ENCODE results near the gene MEGF11. TPM values are rescaled to one million over a fixed set of nuclear protein-coding genes. Genes with fewer than 3 reads are reported as not detected.

The MEGF11 gene
- total and polyA plus RNA-seq, 9 donors = 0.04 to 11.4 (median 0.40) TPM; not detected in 2

DNA sequence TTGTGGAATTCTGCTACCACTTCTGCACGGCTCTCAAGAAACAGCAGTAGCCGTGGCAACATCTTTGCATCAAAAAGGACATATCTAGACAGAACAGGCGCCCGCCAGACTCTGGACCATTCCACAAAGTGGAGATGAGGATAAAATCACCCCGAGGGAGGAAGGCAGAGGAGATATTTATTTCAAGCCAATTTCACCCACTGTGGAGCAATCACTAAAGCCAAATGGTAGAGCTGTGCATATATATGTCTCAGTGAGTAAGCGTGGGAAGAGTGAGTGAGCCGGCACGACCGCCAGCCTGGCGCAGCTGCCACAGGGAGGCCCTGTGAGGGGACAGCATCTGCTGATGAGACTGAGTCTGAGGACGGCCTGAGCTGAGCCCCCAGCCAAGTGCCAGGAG is 111.3 kb downstream of the MEGF11 start:
- TF ChIP-seq EP300 (IDR thresholded peaks at IDR 0.05) (no peak), POLR2A (IDR thresholded peaks at IDR 0.05) (no peak)
- TF ChIP-seq, protein P1, sequence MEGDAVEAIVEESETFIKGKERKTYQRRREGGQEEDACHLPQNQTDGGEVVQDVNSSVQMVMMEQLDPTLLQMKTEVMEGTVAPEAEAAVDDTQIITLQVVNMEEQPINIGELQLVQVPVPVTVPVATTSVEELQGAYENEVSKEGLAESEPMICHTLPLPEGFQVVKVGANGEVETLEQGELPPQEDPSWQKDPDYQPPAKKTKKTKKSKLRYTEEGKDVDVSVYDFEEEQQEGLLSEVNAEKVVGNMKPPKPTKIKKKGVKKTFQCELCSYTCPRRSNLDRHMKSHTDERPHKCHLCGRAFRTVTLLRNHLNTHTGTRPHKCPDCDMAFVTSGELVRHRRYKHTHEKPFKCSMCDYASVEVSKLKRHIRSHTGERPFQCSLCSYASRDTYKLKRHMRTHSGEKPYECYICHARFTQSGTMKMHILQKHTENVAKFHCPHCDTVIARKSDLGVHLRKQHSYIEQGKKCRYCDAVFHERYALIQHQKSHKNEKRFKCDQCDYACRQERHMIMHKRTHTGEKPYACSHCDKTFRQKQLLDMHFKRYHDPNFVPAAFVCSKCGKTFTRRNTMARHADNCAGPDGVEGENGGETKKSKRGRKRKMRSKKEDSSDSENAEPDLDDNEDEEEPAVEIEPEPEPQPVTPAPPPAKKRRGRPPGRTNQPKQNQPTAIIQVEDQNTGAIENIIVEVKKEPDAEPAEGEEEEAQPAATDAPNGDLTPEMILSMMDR (IDR thresholded peaks at IDR 0.05) = no peak
- no peak overlapping the region for H3K27ac ChIP-seq
- WGBS, 3 donors = 88 to 93% (median 92%) methylated on average over 11 of the region's 11 CpGs
- intact Hi-C loops (cut with DNase I) = no loop called here
- no peak overlapping the region for H3K4me3 ChIP-seq
- DNase-seq = no peak
- H3K4me1 ChIP-seq (ENCODE audit: insufficient read depth) = peaks cover 5% of the 10 kb centered on the region
- no peaks in the 10 kb centered on the region for H3K36me3 ChIP-seq
- no peaks in the 10 kb centered on the region for H3K27me3 ChIP-seq
- no peaks in the 10 kb centered on the region for H3K9me3 ChIP-seq

- Histone ChIP-seq H3K27me3 (no peaks in the 10 kb centered on the region), H3K27ac (no peak overlapping the region), H3K36me3 (no peaks in the 10 kb centered on the region), H3K4me3 (no peak overlapping the region), H3K4me1 (ENCODE audit: insufficient read depth) (peaks cover 5% of the 10 kb centered on the region), H3K9me3 (no peaks in the 10 kb centered on the region)
- WGBS, 3 donors = 86 to 88% (median 87%) methylated on average over 11 of the region's 11 CpGs
- intact Hi-C loops (cut with DNase I) = no loop called here
- no peak for DNase-seq
- TF ChIP-seq POLR2A (IDR thresholded peaks at IDR 0.05) (no peak), EP300 (IDR thresholded peaks at IDR 0.05) (no peak)
- TF ChIP-seq, protein P1 (IDR thresholded peaks at IDR 0.05) = no peak
Measured at GRCh38 chr15:66139591-66140207, 113.9 kb downstream of the MEGF11 start.

DNA sequence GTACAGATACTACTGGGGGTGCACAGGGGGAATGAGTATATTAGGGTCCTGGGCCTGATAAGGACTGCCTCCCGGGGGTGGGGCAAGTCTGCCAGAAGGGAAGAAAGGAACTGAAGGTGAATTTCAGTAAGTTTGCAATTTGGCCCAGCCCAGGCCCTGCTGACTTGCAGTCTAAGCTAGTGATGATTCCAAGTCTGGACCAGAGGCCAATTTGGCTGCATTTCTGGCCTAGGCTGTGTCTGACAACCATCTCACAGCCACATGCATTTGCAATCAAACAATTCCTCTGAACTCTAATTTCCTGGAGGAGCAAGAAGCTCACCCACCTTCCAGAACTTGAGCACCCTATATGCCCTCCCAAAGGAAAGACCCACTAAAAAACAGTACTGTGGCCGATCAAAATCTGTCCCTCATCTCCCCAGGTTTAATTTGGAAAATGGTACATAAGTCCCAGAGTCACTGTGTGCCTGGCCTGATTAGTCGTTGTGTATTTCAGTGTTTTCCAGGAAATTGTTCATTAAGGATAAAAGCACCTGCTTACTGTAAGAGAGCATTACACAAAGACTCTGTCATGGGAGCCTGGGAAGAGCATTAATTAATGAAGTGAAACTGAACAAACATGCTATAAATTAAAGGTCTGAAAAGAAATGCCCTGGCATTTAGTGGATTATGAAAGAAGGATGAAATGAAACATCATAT is 114.5 kb downstream of the MEGF11 start:
- intact Hi-C loops (cut with DNase I) = no loop called here
- TF ChIP-seq POLR2A (IDR thresholded peaks at IDR 0.05) (no peak), EP300 (IDR thresholded peaks at IDR 0.05) (no peak)
- TF ChIP-seq, protein P1 (IDR thresholded peaks at IDR 0.05) = no peak
- WGBS, 3 donors = 43 to 53% (median 52%) methylated on average over 3 of the region's 3 CpGs
- DNase-seq = no peak
- no peak overlapping the region for H3K4me3 ChIP-seq
- H3K4me1 ChIP-seq (ENCODE audit: insufficient read depth) = peaks cover 5% of the 10 kb centered on the region
- H3K27me3 ChIP-seq = no peaks in the 10 kb centered on the region
- H3K36me3 ChIP-seq = no peaks in the 10 kb centered on the region
- no peaks in the 10 kb centered on the region for H3K9me3 ChIP-seq
- H3K27ac ChIP-seq = no peak overlapping the region

DNA sequence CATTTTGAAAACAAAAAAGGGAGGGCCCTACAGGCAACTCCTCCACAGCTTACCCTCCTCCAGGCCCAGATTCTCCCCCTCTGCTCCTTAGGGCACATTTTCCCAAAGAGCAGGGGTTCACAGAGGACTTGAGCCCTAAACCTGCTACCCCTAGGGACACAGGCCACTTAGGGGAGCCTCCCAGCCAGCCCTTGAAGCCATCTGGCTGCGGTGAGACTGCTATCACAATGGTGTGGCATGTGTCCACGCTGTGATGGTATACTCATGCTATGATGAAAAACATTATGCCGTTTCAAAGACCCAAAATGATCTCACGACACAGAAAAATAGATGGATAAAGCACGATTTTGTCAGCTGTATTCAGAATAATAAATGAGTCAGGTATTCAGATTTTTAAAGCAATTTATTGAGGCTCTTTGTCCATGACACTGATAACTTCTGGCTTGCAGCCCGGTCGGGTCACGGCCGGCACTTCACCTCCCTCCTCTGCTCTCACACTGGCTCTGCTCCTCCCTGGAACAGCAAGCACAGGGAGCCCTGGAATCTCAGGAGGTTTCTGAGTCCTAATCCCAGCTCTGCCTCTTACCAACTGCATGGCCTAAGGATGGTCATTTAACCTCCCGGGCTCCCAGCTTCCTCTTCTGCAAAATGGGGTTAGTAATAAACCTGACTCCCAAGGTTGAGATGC is 115.3 kb downstream of the MEGF11 start:
- Histone ChIP-seq H3K27me3 (no peaks in the 10 kb centered on the region), H3K27ac (peak overlapping the region in 1 of 2 donors; percentile 45), H3K9me3 (no peaks in the 10 kb centered on the region), H3K4me3 (no peak overlapping the region), H3K36me3 (no peaks in the 10 kb centered on the region), H3K4me1 (ENCODE audit: insufficient read depth) (peaks cover 5% of the 10 kb centered on the region)
- DNase-seq = peak; percentile 26 to 79 (median 54)
- WGBS, 3 donors = 20 to 26% (median 23%) methylated on average over 10 of the region's 10 CpGs
- TF ChIP-seq EP300 (IDR thresholded peaks at IDR 0.05) (no peak), POLR2A (IDR thresholded peaks at IDR 0.05) (no peak)
- TF ChIP-seq, protein P1 (IDR thresholded peaks at IDR 0.05) = no peak
- intact Hi-C loops (cut with DNase I) = no loop called here
